A549 (cell line): Measurements from ENCODE around the gene OPRM1. TPM values are rescaled to one million over a fixed set of nuclear protein-coding genes. Genes with fewer than 3 reads are reported as not detected.

Source experiments
- ATAC-seq, 2 experiments: fragments of 200-7000 bp in 1 of 2; fragments of >200 bp in 1 of 2; cut with Nextera tagmentation in 1 of 2; cut with Tn5 transposase in 1 of 2; 3 replicates each; pipeline versions ENCODE4 v1.8.0 to v1.9.1; 2018 to 2020; ENCODE audit warnings: mild to moderate bottlenecking in 1 of 2, moderate library complexity in 1 of 2
- CTCF ChIA-PET: fragments of 300-600 bp; sonication (Branson Sonifier 250); formaldehyde crosslinking; extraction: SDS; loops from one replicate; lab custom pipeline; 2021; ENCODE audit warnings: antibody characterized with exemption, inconsistent platforms; lab: Yijun Ruan, JAX
- POLR2A ChIA-PET: fragments of 350-600 bp; formaldehyde crosslinking; extraction: SDS; loops from one replicate; lab custom pipeline; 2021; ENCODE audit warnings: antibody characterized with exemption, inconsistent platforms; lab: Yijun Ruan, JAX
- DNase-seq, 2 experiments: peaks; one replicate each; pipeline versions ENCODE4 v3.0.0 to v3.0.0-alpha.2; 2011 to 2016; ENCODE audit warnings: low read depth in 1 of 2, low spot score in 1 of 2
- FAIRE-seq: peaks from 2 replicates; lab custom pipeline; 2011; peaks lifted over from hg19 to GRCh38; lab: Jason Lieb, UNC
- H3K27ac ChIP-seq, 2 experiments: fragments of >200 bp; sonication (Bioruptor Twin); formaldehyde crosslinking; 3 replicates each; pipeline ENCODE4 v1.5.1; 2016 to 2017
- H3K4me1 ChIP-seq: fragments of >200 bp; sonication (Bioruptor Twin); formaldehyde crosslinking; 3 replicates; pipeline ENCODE4 v1.6.1; 2016
- H3K4me2 ChIP-seq: fragments of >200 bp; sonication (Bioruptor Twin); formaldehyde crosslinking; 3 replicates; pipeline ENCODE4 v1.6.1; 2016
- H3K4me3 ChIP-seq: fragments of >200 bp; sonication (Bioruptor Twin); formaldehyde crosslinking; 3 replicates; pipeline ENCODE4 v1.5.1; 2016
- H3K9me3 ChIP-seq: fragments of >200 bp; sonication (Bioruptor Twin); formaldehyde crosslinking; 3 replicates; pipeline ENCODE4 v1.6.1; 2016
- CBX8 ChIP-seq: fragments of 200-600 bp; sonication (generic); IDR thresholded peaks from 2 replicates; pipeline ENCODE4 v1.6.1; 2016
- CEBPB ChIP-seq, 2 experiments: fragments of >200 bp in 1 of 2; sonication (Bioruptor Twin) in 1 of 2; formaldehyde crosslinking in 1 of 2; IDR thresholded peaks; 2 replicates each; pipeline ENCODE4 v1.6.1; 2012 to 2016
- CTCF ChIP-seq: fragments of >200 bp; sonication (Bioruptor Twin); formaldehyde crosslinking; IDR thresholded peaks from 3 replicates; pipeline ENCODE4 v1.5.1; 2016
- EHF ChIP-seq: fragments of 250-450 bp; sonication (Bioruptor Pico); IDR thresholded peaks from 2 replicates; pipeline ENCODE4 v1.5.0; 2020; ENCODE audit warnings: mild to moderate bottlenecking
- FOXS1 ChIP-seq: fragments of 250-450 bp; sonication (Bioruptor Pico); IDR thresholded peaks from 2 replicates; pipeline ENCODE4 v1.5.0; 2020; ENCODE audit warnings: mild to moderate bottlenecking, moderate library complexity
- GATA3 ChIP-seq: IDR thresholded peaks from 2 replicates; pipeline ENCODE4 v1.6.1; 2012; ENCODE audit warnings: borderline replicate concordance
- HES2 ChIP-seq: fragments of >200 bp; sonication (Bioruptor Twin); formaldehyde crosslinking; IDR thresholded peaks from 2 replicates; pipeline ENCODE4 v1.6.1; 2016
- HEYL ChIP-seq: fragments of 250-450 bp; sonication (Bioruptor Pico); IDR thresholded peaks from 2 replicates; pipeline ENCODE4 v1.8.0; 2021; ENCODE audit warnings: mild to moderate bottlenecking, moderate library complexity
- HOXB13 ChIP-seq: fragments of 250-450 bp; sonication (Bioruptor Pico); IDR thresholded peaks from 2 replicates; pipeline ENCODE4 v1.5.0; 2020; ENCODE audit warnings: low read depth, mild to moderate bottlenecking, moderate library complexity
- MYC ChIP-seq: IDR thresholded peaks from 2 replicates; pipeline ENCODE4 v1.6.1; 2012; ENCODE audit warnings: mild to moderate bottlenecking, inconsistent platforms, low read length, improper control_type of control experiment, borderline replicate concordance
- NPAS2 ChIP-seq: fragments of 250-450 bp; sonication (Bioruptor Pico); IDR thresholded peaks from 2 replicates; pipeline ENCODE4 v1.8.0; 2022; ENCODE audit warnings: mild to moderate bottlenecking, moderate library complexity, borderline replicate concordance
- POLR2A ChIP-seq: IDR thresholded peaks from 2 replicates; pipeline ENCODE4 v1.6.1; 2012; ENCODE audit warnings: mild to moderate bottlenecking, low read length
- RAD21 ChIP-seq, 2 experiments: fragments of >200 bp in 1 of 2; sonication (Bioruptor Twin) in 1 of 2; formaldehyde crosslinking in 1 of 2; IDR thresholded peaks in 1 of 2; conservative IDR thresholded peaks in 1 of 2; 2 replicates in 1 of 2; 3 replicates in 1 of 2; pipeline ENCODE4 v1.6.1; 2012 to 2018; ENCODE audit warnings: inconsistent platforms in 1 of 2
- RNF2 ChIP-seq: fragments of 200-600 bp; sonication (generic); IDR thresholded peaks from 2 replicates; pipeline ENCODE4 v1.6.1; 2016; ENCODE audit warnings: low read depth, mild to moderate bottlenecking, antibody characterized with exemption, moderate library complexity, borderline replicate concordance
- SMC3 ChIP-seq: fragments of >200 bp; sonication (Bioruptor Twin); formaldehyde crosslinking; IDR thresholded peaks from 3 replicates; pipeline ENCODE4 v1.6.1; 2018; ENCODE audit warnings: inconsistent platforms
- SREBF2 ChIP-seq: fragments of 450-650 bp; IDR thresholded peaks from 2 replicates; pipeline ENCODE4 v1.6.1; 2014; ENCODE audit warnings: mild to moderate bottlenecking, moderate library complexity
- ZC3H11A ChIP-seq: fragments of 450-650 bp; IDR thresholded peaks from 2 replicates; pipeline ENCODE4 v1.6.1; 2014; ENCODE audit warnings: antibody characterized with exemption, mild to moderate bottlenecking
- ZNF302 ChIP-seq: fragments of 250-450 bp; sonication (Bioruptor Pico); IDR thresholded peaks from 2 replicates; pipeline ENCODE4 v1.9.0; 2021; ENCODE audit warnings: inconsistent platforms, mild to moderate bottlenecking, moderate library complexity
- ZSCAN20 ChIP-seq: fragments of 250-450 bp; sonication (Bioruptor Pico); IDR thresholded peaks from 2 replicates; pipeline ENCODE4 v1.8.0; 2022; ENCODE audit warnings: mild to moderate bottlenecking, moderate library complexity
- WGBS: methylation state at CpG from one replicate; pipeline ENCODE4 v1.1.6; 2017; ENCODE audit errors: missing lambda C conversion rate; 5-methylcytosine and 5-hydroxymethylcytosine counted together
- polyA plus RNA-seq, 4 experiments: library from polyadenylated mRNA; depleted of rRNA in 3 of 4; stranded (reverse); fragments of >200 nt; fragmentation: RNase III in 1 of 4; extraction: RNeasy Plus Mini Kit Qiagen cat#74134 plus additional on column Dnase treatment in 1 of 4; gene quantifications; 2 replicates in 3 of 4; 3 replicates in 1 of 4; pipeline ENCODE4 v1.2.3, GENCODE V29; 2011 to 2017
- TF ChIP-seq, protein P1 (sequence below): fragments of 250-450 bp; sonication (Bioruptor Pico); IDR thresholded peaks from 2 replicates; pipeline ENCODE4 v1.5.0; 2021; ENCODE audit warnings: mild to moderate bottlenecking, moderate library complexity, borderline replicate concordance
- TF ChIP-seq, protein P2 (sequence below): fragments of >200 bp; sonication (Bioruptor Twin); formaldehyde crosslinking; IDR thresholded peaks from 3 replicates; pipeline ENCODE4 v1.6.1; 2016
- TF ChIP-seq, protein P3 (sequence below): IDR thresholded peaks from 2 replicates; pipeline ENCODE4 v1.6.1; 2012; ENCODE audit warnings: low read depth, borderline replicate concordance

Gene OPRM1
- polyA plus RNA-seq, 2 of the 4 experiments (the other 2 are of a cell fraction) = not detected

GRCh38 chr6:154218787-154219186 is 179.7 kb downstream of the OPRM1 start:
- H3K9me3 ChIP-seq = no peaks in the 10 kb centered on the region
- DNase-seq (no peak), FAIRE-seq (no peak), ATAC-seq (no peak)
- TF ChIP-seq CBX8 = no peak
- TF ChIP-seq POLR2A = no peak
- no peak for TF ChIP-seq ZSCAN20 (CRISPR knock-in tag)
- TF ChIP-seq HES2 = no peak
- TF ChIP-seq GATA3 = no peak
- TF ChIP-seq, protein P1, sequence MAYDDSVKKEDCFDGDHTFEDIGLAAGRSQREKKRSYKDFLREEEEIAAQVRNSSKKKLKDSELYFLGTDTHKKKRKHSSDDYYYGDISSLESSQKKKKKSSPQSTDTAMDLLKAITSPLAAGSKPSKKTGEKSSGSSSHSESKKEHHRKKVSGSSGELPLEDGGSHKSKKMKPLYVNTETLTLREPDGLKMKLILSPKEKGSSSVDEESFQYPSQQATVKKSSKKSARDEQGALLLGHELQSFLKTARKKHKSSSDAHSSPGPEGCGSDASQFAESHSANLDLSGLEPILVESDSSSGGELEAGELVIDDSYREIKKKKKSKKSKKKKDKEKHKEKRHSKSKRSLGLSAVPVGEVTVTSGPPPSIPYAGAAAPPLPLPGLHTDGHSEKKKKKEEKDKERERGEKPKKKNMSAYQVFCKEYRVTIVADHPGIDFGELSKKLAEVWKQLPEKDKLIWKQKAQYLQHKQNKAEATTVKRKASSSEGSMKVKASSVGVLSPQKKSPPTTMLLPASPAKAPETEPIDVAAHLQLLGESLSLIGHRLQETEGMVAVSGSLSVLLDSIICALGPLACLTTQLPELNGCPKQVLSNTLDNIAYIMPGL = no peak
- no peak for TF ChIP-seq RAD21 (conservative IDR thresholded peaks at IDR 0.05 in 1 of 2, IDR thresholded peaks at IDR 0.05 in 1 of 2)
- TF ChIP-seq HOXB13 (CRISPR knock-in tag) = no peak
- no peak for TF ChIP-seq ZNF302
- TF ChIP-seq ZC3H11A = no peak
- no peak for TF ChIP-seq HEYL (CRISPR knock-in tag)
- TF ChIP-seq RNF2 = no peak
- TF ChIP-seq SREBF2 = no peak
- TF ChIP-seq, protein P2, sequence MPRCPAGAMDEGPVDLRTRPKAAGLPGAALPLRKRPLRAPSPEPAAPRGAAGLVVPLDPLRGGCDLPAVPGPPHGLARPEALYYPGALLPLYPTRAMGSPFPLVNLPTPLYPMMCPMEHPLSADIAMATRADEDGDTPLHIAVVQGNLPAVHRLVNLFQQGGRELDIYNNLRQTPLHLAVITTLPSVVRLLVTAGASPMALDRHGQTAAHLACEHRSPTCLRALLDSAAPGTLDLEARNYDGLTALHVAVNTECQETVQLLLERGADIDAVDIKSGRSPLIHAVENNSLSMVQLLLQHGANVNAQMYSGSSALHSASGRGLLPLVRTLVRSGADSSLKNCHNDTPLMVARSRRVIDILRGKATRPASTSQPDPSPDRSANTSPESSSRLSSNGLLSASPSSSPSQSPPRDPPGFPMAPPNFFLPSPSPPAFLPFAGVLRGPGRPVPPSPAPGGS = no peak
- no peak for TF ChIP-seq CTCF
- no peak for TF ChIP-seq NPAS2 (CRISPR knock-in tag)
- TF ChIP-seq, protein P3, sequence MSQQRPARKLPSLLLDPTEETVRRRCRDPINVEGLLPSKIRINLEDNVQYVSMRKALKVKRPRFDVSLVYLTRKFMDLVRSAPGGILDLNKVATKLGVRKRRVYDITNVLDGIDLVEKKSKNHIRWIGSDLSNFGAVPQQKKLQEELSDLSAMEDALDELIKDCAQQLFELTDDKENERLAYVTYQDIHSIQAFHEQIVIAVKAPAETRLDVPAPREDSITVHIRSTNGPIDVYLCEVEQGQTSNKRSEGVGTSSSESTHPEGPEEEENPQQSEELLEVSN = no peak
- no peak for TF ChIP-seq SMC3
- no peaks in the 10 kb centered on the region for H3K4me1 ChIP-seq
- H3K4me2 ChIP-seq = no peak overlapping the region
- WGBS = 65% methylated on average over 6 of the region's 6 CpGs
- no peak overlapping the region for H3K27ac ChIP-seq
- POLR2A ChIA-PET = no interaction called here
- no peak overlapping the region for H3K4me3 ChIP-seq
- CTCF ChIA-PET = no interaction called here

- ATAC-seq = no peak
- Histone ChIP-seq H3K4me1 (no peaks in the 10 kb centered on the region), H3K27ac (no peak overlapping the region), H3K9me3 (no peaks in the 10 kb centered on the region), H3K4me2 (no peak overlapping the region), H3K4me3 (no peak overlapping the region)
- CTCF ChIA-PET = interaction anchor here (0.6 to 0.7 kb wide), 2 partner anchors 10 to 281 kb away, joined by 3 to 4 read pairs; no protein-coding TSS in a partner anchor
- TF ChIP-seq CEBPB (IDR thresholded peaks at IDR 0.05) (no peak), MYC (no peak), GATA3 (no peak), FOXS1 (no peak), ZSCAN20 (CRISPR knock-in tag) (no peak), EHF (CRISPR knock-in tag) (no peak), RNF2 (no peak), SMC3 (no peak)
- no peak for DNase-seq
- FAIRE-seq = no peak
- WGBS = 51% methylated on average over 6 of the region's 6 CpGs
- POLR2A ChIA-PET = no interaction called here
Observed at GRCh38 chr6:154219250-154219649, 180.2 kb downstream of the OPRM1 start.
